T-cell (primary cell): ENCODE results near the gene SYCP2. TPM values are rescaled to one million over a fixed set of nuclear protein-coding genes. Genes with fewer than 3 reads are reported as not detected.

Source experiments
- ATAC-seq, 4 experiments: fragments of 200-7000 bp in 3 of 4; fragments of 150-1000 bp in 1 of 4; cut with Tn5 transposase; replicated peaks in 1 of 4; 1 replicate in 3 of 4; 2 replicates in 1 of 4; pipeline ENCODE4 v1.10.0; 2021; ENCODE audit warnings: moderate library complexity in 3 of 4, mild to moderate bottlenecking in 2 of 4, moderate number of reproducible peaks in 1 of 4
- CTCF ChIA-PET, 2 donors: fragments of 300-600 bp; sonication (Branson Sonifier 250); formaldehyde crosslinking; loops; one replicate each; lab custom pipeline; 2022; ENCODE audit warnings: antibody characterized with exemption in 2 of 2; lab: Charles Lee
- POLR2A ChIA-PET, 2 donors: fragments of 300-600 bp; sonication (Branson Sonifier 250); formaldehyde crosslinking; loops; one replicate each; lab custom pipeline; 2022; ENCODE audit warnings: antibody characterized with exemption in 2 of 2; lab: Charles Lee
- DNase-seq, 35 experiments: peaks; one replicate each; pipeline versions ENCODE4 v3.0.0 to v3.0.0-alpha.2; 2013 to 2023
- H3K27ac ChIP-seq: one replicate; pipeline ENCODE4 v1.5.1; 2013; ENCODE audit warnings: low read length
- H3K27me3 ChIP-seq, 2 experiments: replicated peaks in 1 of 2; 1 replicate in 1 of 2; 2 replicates in 1 of 2; pipeline versions ENCODE4 v1.6.1 to v1.7.0; 2013; ENCODE audit warnings: low read length in 1 of 2, mixed read lengths in 1 of 2; ENCODE audit not compliant: control insufficient read depth in 2 of 2, insufficient read depth in 2 of 2; ENCODE audit errors: extremely low read depth in 1 of 2
- H3K36me3 ChIP-seq, 2 donors: 1 replicate in 1 of 2; 2 replicates in 1 of 2; pipeline versions ENCODE4 v1.6.1 to v1.7.0; 2013; ENCODE audit warnings: low read length in 1 of 2; ENCODE audit not compliant: control insufficient read depth in 2 of 2, insufficient read depth in 1 of 2; ENCODE audit errors: extremely low read depth in 1 of 2
- H3K4me1 ChIP-seq, 2 experiments: 1 replicate in 1 of 2; 2 replicates in 1 of 2; pipeline versions ENCODE4 v1.6.1 to v1.7.0; 2013; ENCODE audit warnings: low read length in 2 of 2, mixed read lengths in 1 of 2; ENCODE audit not compliant: insufficient read depth in 2 of 2, control insufficient read depth in 1 of 2; ENCODE audit errors: extremely low read depth in 1 of 2
- H3K4me3 ChIP-seq, 2 donors: 1 replicate in 1 of 2; 2 replicates in 1 of 2; pipeline versions ENCODE4 v1.5.1 to v1.7.0; 2013; ENCODE audit warnings: mild to moderate bottlenecking in 2 of 2, low read length in 1 of 2, moderate library complexity in 1 of 2; ENCODE audit not compliant: control insufficient read depth in 1 of 2; ENCODE audit errors: extremely low read depth in 1 of 2
- H3K9me3 ChIP-seq: 2 replicates; pipeline ENCODE4 v1.7.0; 2013
- H3K27ac Mint-ChIP-seq, 2 donors: one replicate each; pipeline ENCODE4 v1.8.0; 2020 to 2021; ENCODE audit warnings: mild to moderate bottlenecking in 2 of 2, mixed read lengths in 2 of 2
- H3K27me3 Mint-ChIP-seq, 2 donors: one replicate each; pipeline ENCODE4 v1.8.0; 2021 to 2022; ENCODE audit warnings: mixed read lengths in 2 of 2
- H3K36me3 Mint-ChIP-seq: one replicate; pipeline ENCODE4 v1.8.0; 2021; ENCODE audit warnings: mixed read lengths
- H3K4me1 Mint-ChIP-seq, 3 donors: one replicate each; pipeline ENCODE4 v1.8.0; 2020 to 2022; ENCODE audit warnings: mixed read lengths in 3 of 3, mild to moderate bottlenecking in 1 of 3
- H3K4me3 Mint-ChIP-seq, 3 donors: one replicate each; pipeline ENCODE4 v1.8.0; 2020 to 2022; ENCODE audit warnings: mild to moderate bottlenecking in 3 of 3, mixed read lengths in 3 of 3, moderate library complexity in 3 of 3
- H3K9me3 Mint-ChIP-seq, 3 donors: one replicate each; pipeline ENCODE4 v1.8.0; 2020 to 2022; ENCODE audit warnings: mixed read lengths in 3 of 3
- WGBS: methylation state at CpG from one replicate; pipeline ENCODE4 v1.1.5; 2013; ENCODE audit warnings: missing lambda C conversion rate; ENCODE audit not compliant: insufficient coverage; 5-methylcytosine and 5-hydroxymethylcytosine counted together
- total RNA-seq, 35 experiments: library from RNA in 6 of 35; stranded (reverse) in 6 of 35; fragments of 120-200 nt in 1 of 35; gene quantifications; one replicate each; pipeline versions ENCODE4 v1.2.1 to v1.2.4 and lab custom pipeline; 2013 to 2026

SYCP2 gene
- total RNA-seq, 5 donors from 2014 or later (not counting 1 experiment from before 2014, with no cell fraction given) = 3.0 to 6.0 (median 3.8) TPM

- Histone ChIP-seq H3K27ac (no peak overlapping the region), H3K9me3 (no peaks in the 10 kb centered on the region), H3K36me3 (no peaks in the 10 kb centered on the region), H3K4me3 (no peak overlapping the region), H3K4me1 (no peaks in the 10 kb centered on the region), H3K27me3 (peaks cover 0 to 17% of the 10 kb centered on the region in 2 experiments)
- Mint-ChIP-seq H3K27ac (no peak overlapping the region), H3K4me3 (no peak overlapping the region), H3K27me3 (peaks cover 9 to 13% of the 10 kb centered on the region in 2 donors), H3K4me1 (no peaks in the 10 kb centered on the region), H3K36me3 (no peaks in the 10 kb centered on the region), H3K9me3 (no peaks in the 10 kb centered on the region)
- DNase-seq = peak in 1 of 35 experiments; percentile 16
- 78% methylated on average over 20 of the region's 21 CpGs for WGBS
- no peak for ATAC-seq
- ChIA-PET POLR2A (no interaction called here), CTCF (no interaction called here)
Observed at GRCh38 chr20:59822291-59823029, 111.0 kb downstream of the SYCP2 start.

GRCh38 chr20:59821788-59822187, 111.6 kb downstream of the SYCP2 start:
- no peak overlapping the region for H3K4me3 Mint-ChIP-seq
- no peaks in the 10 kb centered on the region for H3K9me3 Mint-ChIP-seq
- POLR2A ChIA-PET = no interaction called here
- Histone ChIP-seq H3K4me1 (no peaks in the 10 kb centered on the region), H3K36me3 (no peaks in the 10 kb centered on the region), H3K27me3 (peaks cover 0 to 17% of the 10 kb centered on the region in 2 experiments), H3K9me3 (no peaks in the 10 kb centered on the region), H3K27ac (no peak overlapping the region), H3K4me3 (no peak overlapping the region)
- ATAC-seq (no peak), DNase-seq (peak in 1 of 35 experiments; percentile 4)
- H3K27me3 Mint-ChIP-seq = peaks cover 9% of the 10 kb centered on the region in 2 donors
- H3K4me1 Mint-ChIP-seq = no peaks in the 10 kb centered on the region
- H3K36me3 Mint-ChIP-seq = no peaks in the 10 kb centered on the region
- no CpG with 5 or more reads among the region's 19 CpGs for WGBS
- H3K27ac Mint-ChIP-seq = no peak overlapping the region
- CTCF ChIA-PET = no interaction called here

- Histone ChIP-seq H3K36me3 (no peaks in the 10 kb centered on the region), H3K9me3 (no peaks in the 10 kb centered on the region), H3K4me1 (no peaks in the 10 kb centered on the region), H3K27ac (no peak overlapping the region), H3K4me3 (no peak overlapping the region), H3K27me3 (peaks cover 0 to 17% of the 10 kb centered on the region in 2 experiments)
- H3K4me1 Mint-ChIP-seq = no peaks in the 10 kb centered on the region
- DNase-seq (peak in 1 of 35 experiments; percentile 9), ATAC-seq (no peak)
- H3K27me3 Mint-ChIP-seq = peaks cover 6 to 9% of the 10 kb centered on the region in 2 donors
- H3K36me3 Mint-ChIP-seq = no peaks in the 10 kb centered on the region
- no peak overlapping the region for H3K4me3 Mint-ChIP-seq
- CTCF ChIA-PET = no interaction called here
- H3K9me3 Mint-ChIP-seq = no peaks in the 10 kb centered on the region
- 93% methylated on average over 6 of the region's 7 CpGs for WGBS
- POLR2A ChIA-PET = no interaction called here
- H3K27ac Mint-ChIP-seq = no peak overlapping the region
Observed at GRCh38 chr20:59821201-59821600, 112.2 kb downstream of the SYCP2 start.

GRCh38 chr20:59820204-59821041, 113.0 kb downstream of the SYCP2 start:
- Mint-ChIP-seq H3K36me3 (no peaks in the 10 kb centered on the region), H3K4me1 (no peaks in the 10 kb centered on the region), H3K4me3 (no peak overlapping the region), H3K9me3 (no peaks in the 10 kb centered on the region), H3K27me3 (peaks cover 6 to 9% of the 10 kb centered on the region in 2 donors), H3K27ac (no peak overlapping the region)
- no peaks in the 10 kb centered on the region for H3K36me3 ChIP-seq
- no peaks in the 10 kb centered on the region for H3K4me1 ChIP-seq
- H3K4me3 ChIP-seq = no peak overlapping the region
- peaks cover 0 to 17% of the 10 kb centered on the region in 2 experiments for H3K27me3 ChIP-seq
- ChIA-PET POLR2A (no interaction called here), CTCF (no interaction called here)
- H3K27ac ChIP-seq = no peak overlapping the region
- ATAC-seq (no peak), DNase-seq (peak in 1 of 35 experiments; percentile 5)
- WGBS = 70% methylated on average over 8 of the region's 11 CpGs
- H3K9me3 ChIP-seq = no peaks in the 10 kb centered on the region

GRCh38 chr20:59819496-59820203, 113.8 kb downstream of the SYCP2 start:
- POLR2A ChIA-PET = no interaction called here
- DNase-seq (peak in 1 of 35 experiments; percentile 14), ATAC-seq (no peak)
- WGBS = 88% methylated on average over 18 of the region's 20 CpGs
- H3K4me1 ChIP-seq = no peaks in the 10 kb centered on the region
- Mint-ChIP-seq H3K4me1 (no peaks in the 10 kb centered on the region), H3K9me3 (no peaks in the 10 kb centered on the region), H3K27me3 (peaks cover 6 to 9% of the 10 kb centered on the region in 2 donors), H3K4me3 (no peak overlapping the region), H3K36me3 (no peaks in the 10 kb centered on the region), H3K27ac (no peak overlapping the region)
- no peaks in the 10 kb centered on the region for H3K36me3 ChIP-seq
- H3K4me3 ChIP-seq = no peak overlapping the region
- no peaks in the 10 kb centered on the region for H3K9me3 ChIP-seq
- H3K27me3 ChIP-seq = peaks cover 0 to 17% of the 10 kb centered on the region in 2 experiments
- CTCF ChIA-PET = no interaction called here
- H3K27ac ChIP-seq = no peak overlapping the region

- H3K4me1 ChIP-seq = no peaks in the 10 kb centered on the region
- Mint-ChIP-seq H3K9me3 (no peaks in the 10 kb centered on the region), H3K27me3 (peaks cover 6 to 9% of the 10 kb centered on the region in 2 donors), H3K4me3 (no peak overlapping the region), H3K27ac (no peak overlapping the region), H3K36me3 (no peaks in the 10 kb centered on the region), H3K4me1 (no peaks in the 10 kb centered on the region)
- H3K27me3 ChIP-seq = peaks cover 0 to 17% of the 10 kb centered on the region in 2 experiments
- no peak overlapping the region for H3K4me3 ChIP-seq
- H3K36me3 ChIP-seq = no peaks in the 10 kb centered on the region
- ChIA-PET CTCF (no interaction called here), POLR2A (no interaction called here)
- DNase-seq (peak in 1 of 35 experiments; percentile 9), ATAC-seq (no peak)
- H3K27ac ChIP-seq = no peak overlapping the region
- no peaks in the 10 kb centered on the region for H3K9me3 ChIP-seq
- WGBS = 88% methylated on average over 4 of the region's 10 CpGs
Observed at GRCh38 chr20:59818911-59819310, 114.5 kb downstream of the SYCP2 start.
